Measurements from ENCODE around the gene PTPN9. TPM values are rescaled to one million over a fixed set of nuclear protein-coding genes. Genes with fewer than 3 reads are reported as not detected.

The PTPN9 gene
- total and polyA plus RNA-seq, 2 of the 13 experiments (the other 11 are each of a cell fraction or from before 2014, with no cell fraction given) = 16.6 to 19.9 TPM

DNA sequence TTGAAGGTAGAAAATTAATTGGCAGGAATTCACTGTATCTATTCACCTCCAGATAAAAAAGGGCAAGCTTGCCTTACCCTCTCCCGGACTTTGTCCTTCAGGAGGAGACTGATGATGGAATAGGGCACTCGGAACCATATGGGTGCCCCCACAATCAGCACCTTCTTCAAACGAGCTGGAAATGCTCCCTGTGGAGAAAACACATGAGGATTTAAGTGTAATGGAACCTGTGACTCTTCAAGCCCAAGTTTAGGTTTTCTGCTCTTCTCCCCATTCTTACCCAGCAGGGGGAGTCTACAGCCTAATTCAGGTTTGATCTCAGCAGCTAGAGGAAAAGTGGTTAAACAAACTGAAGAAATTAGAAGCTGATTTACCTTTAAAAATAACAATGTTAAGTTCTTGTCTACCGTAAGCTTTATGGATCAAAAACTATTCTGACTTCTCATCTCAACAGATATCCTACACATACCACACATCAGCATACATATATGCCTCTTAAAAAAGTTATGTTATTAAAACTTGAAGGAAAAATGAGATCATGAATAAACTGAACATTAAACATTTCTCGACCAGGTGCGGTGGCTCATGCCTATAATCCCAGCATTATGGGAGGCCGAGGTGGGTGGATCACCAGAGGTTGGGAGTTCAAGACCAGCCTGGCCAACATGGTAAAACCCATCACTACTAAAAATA lies 70.1 kb downstream of the PTPN9 start:
- H3K9ac ChIP-seq (ENCODE audit: insufficient read depth, low read depth, low read length) = no peak overlapping the region
- no peaks in the 10 kb centered on the region for H4K20me1 ChIP-seq (ENCODE audit: insufficient read depth, low read length)
- CTCF ChIA-PET (ENCODE audit: low intra/inter-chr PET ratio, low total read pairs) = interaction anchor here (1.8 kb wide), 1 partner anchor 175 kb away, joined by 5 read pairs; no protein-coding TSS in a partner anchor
- no peaks in the 10 kb centered on the region for H3K4me1 ChIP-seq (ENCODE audit: insufficient read depth, low read length)
- TF ChIP-seq ZNF850 (CRISPR knock-in tag; conservative IDR thresholded peaks at IDR 0.05) (no peak), ZNF274 (CRISPR knock-in tag; IDR thresholded peaks at IDR 0.05) (no peak), SMC3 (IDR thresholded peaks at IDR 0.05; ENCODE audit: low read length) (peak; percentile 24; the same call in 1 of the 2 replicates), ZNF777 (CRISPR knock-in tag; IDR thresholded peaks at IDR 0.05) (no peak), STAG1 (CRISPR knock-in tag; IDR thresholded peaks at IDR 0.05) (peak; percentile 41), ZFP36 (IDR thresholded peaks at IDR 0.05; ENCODE audit: borderline replicate concordance, low read depth, low read length, partially characterized antibody) (no peak), ZFP91 (CRISPR knock-in tag; IDR thresholded peaks at IDR 0.05; ENCODE audit: borderline replicate concordance) (no peak), ZNF432 (CRISPR knock-in tag; IDR thresholded peaks at IDR 0.05; ENCODE audit: borderline replicate concordance) (no peak), SYNCRIP (IDR thresholded peaks at IDR 0.05; ENCODE audit: insufficient read depth, low read depth, low read length) (no peak), ZFP1 (CRISPR knock-in tag; IDR thresholded peaks at IDR 0.05) (no peak)
- TF ChIP-seq, protein P1, sequence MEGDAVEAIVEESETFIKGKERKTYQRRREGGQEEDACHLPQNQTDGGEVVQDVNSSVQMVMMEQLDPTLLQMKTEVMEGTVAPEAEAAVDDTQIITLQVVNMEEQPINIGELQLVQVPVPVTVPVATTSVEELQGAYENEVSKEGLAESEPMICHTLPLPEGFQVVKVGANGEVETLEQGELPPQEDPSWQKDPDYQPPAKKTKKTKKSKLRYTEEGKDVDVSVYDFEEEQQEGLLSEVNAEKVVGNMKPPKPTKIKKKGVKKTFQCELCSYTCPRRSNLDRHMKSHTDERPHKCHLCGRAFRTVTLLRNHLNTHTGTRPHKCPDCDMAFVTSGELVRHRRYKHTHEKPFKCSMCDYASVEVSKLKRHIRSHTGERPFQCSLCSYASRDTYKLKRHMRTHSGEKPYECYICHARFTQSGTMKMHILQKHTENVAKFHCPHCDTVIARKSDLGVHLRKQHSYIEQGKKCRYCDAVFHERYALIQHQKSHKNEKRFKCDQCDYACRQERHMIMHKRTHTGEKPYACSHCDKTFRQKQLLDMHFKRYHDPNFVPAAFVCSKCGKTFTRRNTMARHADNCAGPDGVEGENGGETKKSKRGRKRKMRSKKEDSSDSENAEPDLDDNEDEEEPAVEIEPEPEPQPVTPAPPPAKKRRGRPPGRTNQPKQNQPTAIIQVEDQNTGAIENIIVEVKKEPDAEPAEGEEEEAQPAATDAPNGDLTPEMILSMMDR (CRISPR knock-in tag; IDR thresholded peaks at IDR 0.05) = peak; percentile 38
- TF ChIP-seq, protein P2, sequence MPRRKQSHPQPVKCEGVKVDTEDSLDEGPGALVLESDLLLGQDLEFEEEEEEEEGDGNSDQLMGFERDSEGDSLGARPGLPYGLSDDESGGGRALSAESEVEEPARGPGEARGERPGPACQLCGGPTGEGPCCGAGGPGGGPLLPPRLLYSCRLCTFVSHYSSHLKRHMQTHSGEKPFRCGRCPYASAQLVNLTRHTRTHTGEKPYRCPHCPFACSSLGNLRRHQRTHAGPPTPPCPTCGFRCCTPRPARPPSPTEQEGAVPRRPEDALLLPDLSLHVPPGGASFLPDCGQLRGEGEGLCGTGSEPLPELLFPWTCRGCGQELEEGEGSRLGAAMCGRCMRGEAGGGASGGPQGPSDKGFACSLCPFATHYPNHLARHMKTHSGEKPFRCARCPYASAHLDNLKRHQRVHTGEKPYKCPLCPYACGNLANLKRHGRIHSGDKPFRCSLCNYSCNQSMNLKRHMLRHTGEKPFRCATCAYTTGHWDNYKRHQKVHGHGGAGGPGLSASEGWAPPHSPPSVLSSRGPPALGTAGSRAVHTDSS (CRISPR knock-in tag; conservative IDR thresholded peaks at IDR 0.05) = no peak
- TF ChIP-seq, protein P3, sequence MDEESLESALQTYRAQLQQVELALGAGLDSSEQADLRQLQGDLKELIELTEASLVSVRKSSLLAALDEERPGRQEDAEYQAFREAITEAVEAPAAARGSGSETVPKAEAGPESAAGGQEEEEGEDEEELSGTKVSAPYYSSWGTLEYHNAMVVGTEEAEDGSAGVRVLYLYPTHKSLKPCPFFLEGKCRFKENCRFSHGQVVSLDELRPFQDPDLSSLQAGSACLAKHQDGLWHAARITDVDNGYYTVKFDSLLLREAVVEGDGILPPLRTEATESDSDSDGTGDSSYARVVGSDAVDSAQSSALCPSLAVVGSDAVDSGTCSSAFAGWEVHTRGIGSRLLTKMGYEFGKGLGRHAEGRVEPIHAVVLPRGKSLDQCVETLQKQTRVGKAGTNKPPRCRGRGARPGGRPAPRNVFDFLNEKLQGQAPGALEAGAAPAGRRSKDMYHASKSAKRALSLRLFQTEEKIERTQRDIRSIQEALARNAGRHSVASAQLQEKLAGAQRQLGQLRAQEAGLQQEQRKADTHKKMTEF (CRISPR knock-in tag; IDR thresholded peaks at IDR 0.05) = no peak
- POLR2A ChIA-PET = no interaction called here
- intact Hi-C loops (cut with micrococcal nuclease; ENCODE audit: unreplicated experiment) (loop anchor here (5.0 kb wide), 1 partner anchor 118 kb away; the partner anchor contains the start of gene SNUPN), in situ Hi-C loops (cut with HindIII; ENCODE audit: extremely low pct_ligation_motif_present, low pct_unique_long_range_greater_than_20kb) (no loop called here)
- H3K27ac ChIP-seq (ENCODE audit: extremely low read length, insufficient read depth, low read length) = no peak overlapping the region
- no peaks in the 10 kb centered on the region for H3K27me3 ChIP-seq (ENCODE audit: control insufficient read depth in 1 of 2, insufficient read depth in 2 of 2, low read length in 2 of 2)
- DNase-seq (ENCODE audit: low spot score) (peak; percentile 23), FAIRE-seq (peak; percentile 69), ATAC-seq (no peak)
- no TSS peak for BruUV-seq (replicated peaks)
- no peaks in the 10 kb centered on the region for H3K9me3 ChIP-seq (ENCODE audit: low read length)
- WGBS (ENCODE audit: low lambda C conversion rate) = 88% methylated on average over 7 of the region's 7 CpGs
- H3K4me3 ChIP-seq (replicated peaks in 1 of 3; ENCODE audit: insufficient read depth in 1 of 3, low read depth in 2 of 3, low read length in 3 of 3) = no peak overlapping the region
- H3K4me2 ChIP-seq (ENCODE audit: low read depth, low read length) = no peak overlapping the region
- no peaks in the 10 kb centered on the region for H3K79me2 ChIP-seq (ENCODE audit: insufficient read depth, low read length)
- H2AFZ ChIP-seq (ENCODE audit: low read length) = no peak overlapping the region
- peaks cover 6 to 39% of the 10 kb centered on the region in 2 experiments for H3K36me3 ChIP-seq (replicated peaks in 1 of 2; ENCODE audit: control insufficient read depth in 1 of 2, insufficient read depth in 2 of 2, low read length in 2 of 2)

Measured in HepG2 (cell line).